Gastroesophageal sphincter (tissue), 4 donors: ENCODE data around the gene CDK7. TPM values are rescaled to one million over a fixed set of nuclear protein-coding genes. Genes with fewer than 3 reads are reported as not detected.

Experiments
- ATAC-seq: fragments of 150-250 bp; one replicate; pipeline ENCODE4 v1.9.1; 2016; ENCODE audit warnings: mild to moderate bottlenecking, moderate library complexity
- H3K27ac ChIP-seq, 4 donors: fragments of 200-600 bp; sonication (generic) in 3 of 4; 1 replicate in 3 of 4; 2 replicates in 1 of 4; pipeline ENCODE4 v1.5.1; 2016 to 2019
- H3K27me3 ChIP-seq: fragments of 200-600 bp; sonication (generic); one replicate; pipeline ENCODE4 v1.5.1; 2019
- H3K36me3 ChIP-seq, 2 donors: fragments of 200-600 bp; sonication (generic); one replicate each; pipeline ENCODE4 v1.5.1; 2019; ENCODE audit warnings: control low read depth in 1 of 2
- H3K4me1 ChIP-seq, 3 donors: fragments of 200-600 bp; sonication (generic); 1 replicate in 2 of 3; 2 replicates in 1 of 3; pipeline ENCODE4 v1.5.1; 2016 to 2019; ENCODE audit warnings: control low read depth in 2 of 3
- H3K4me3 ChIP-seq, 2 donors: fragments of 200-600 bp; sonication (generic); one replicate each; pipeline ENCODE4 v1.5.1; 2019; ENCODE audit warnings: mild to moderate bottlenecking in 1 of 2, moderate library complexity in 1 of 2
- H3K9me3 ChIP-seq, 3 donors: fragments of 200-600 bp; sonication (generic); one replicate each; pipeline ENCODE4 v1.5.1; 2017 to 2019; ENCODE audit warnings: control low read depth in 2 of 3
- EP300 ChIP-seq: sonication (generic); formaldehyde crosslinking; IDR thresholded peaks from one replicate; pipeline ENCODE4 v1.6.1; 2017; ENCODE audit warnings: antibody characterized with exemption, mild to moderate bottlenecking
- POLR2A ChIP-seq, 2 donors: fragments of 450-650 bp; IDR thresholded peaks; one replicate each; pipeline ENCODE4 v1.6.1; 2017; ENCODE audit warnings: antibody characterized with exemption in 2 of 2, mild to moderate bottlenecking in 2 of 2, moderate library complexity in 1 of 2
- POLR2AphosphoS5 ChIP-seq: sonication (generic); formaldehyde crosslinking; IDR thresholded peaks from one replicate; pipeline ENCODE4 v1.6.1; 2017; ENCODE audit warnings: antibody characterized with exemption
- WGBS, 2 donors: methylation state at CpG; one replicate each; pipeline ENCODE4 v1.1.5; 2018; ENCODE audit warnings: low coverage in 1 of 2; 5-methylcytosine and 5-hydroxymethylcytosine counted together
- total RNA-seq, 4 donors: library from RNA; depleted of rRNA; stranded (reverse); fragments of >200 nt; gene quantifications; one replicate each; pipeline ENCODE4 v1.1.0, GENCODE V29; 2016
- TF ChIP-seq, protein P1 (sequence below), 4 experiments: fragments of 200-600 bp in 2 of 4; fragments of 450-650 bp in 2 of 4; sonication (generic) in 1 of 4; IDR thresholded peaks; one replicate each; pipeline ENCODE4 v1.5.1; 2017 to 2019; ENCODE audit warnings: antibody characterized with exemption in 4 of 4, mild to moderate bottlenecking in 2 of 4, moderate library complexity in 2 of 4

The CDK7 gene
- total RNA-seq, 4 donors from 2014 or later: 14.7 to 26.3 (median 22.5) TPM

DNA sequence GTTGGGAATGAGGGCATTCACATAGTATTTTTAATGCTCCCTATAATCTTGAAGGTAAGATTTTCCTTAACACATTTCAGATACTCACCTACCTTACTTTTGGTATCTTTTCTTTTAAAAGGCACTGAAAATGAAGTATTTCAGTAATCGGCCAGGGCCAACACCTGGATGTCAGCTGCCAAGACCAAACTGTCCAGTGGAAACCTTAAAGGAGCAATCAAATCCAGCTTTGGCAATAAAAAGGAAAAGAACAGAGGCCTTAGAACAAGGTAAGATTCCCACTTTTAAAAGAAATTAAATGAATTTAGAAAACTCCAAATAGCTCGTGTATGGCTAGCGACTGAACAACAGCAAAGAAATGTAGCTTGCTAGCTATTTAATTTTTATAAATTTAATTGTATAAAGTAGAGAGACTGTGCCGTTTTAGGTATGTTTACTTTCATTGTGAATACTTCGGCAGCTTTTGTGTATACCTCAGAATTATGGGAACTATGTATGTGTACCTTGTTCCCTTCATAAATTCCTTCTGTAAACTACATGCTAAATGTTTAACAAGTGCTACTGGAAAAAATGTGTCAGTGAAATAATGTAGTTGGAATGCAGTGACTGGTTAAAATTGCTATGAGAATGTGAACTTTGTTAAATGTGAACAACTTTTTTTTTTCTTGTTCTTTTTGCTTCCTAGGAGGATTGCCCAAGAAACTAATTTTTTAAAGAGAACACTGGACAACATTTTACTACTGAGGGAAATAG, 41.9 kb downstream of the CDK7 start:
- no peaks in the 10 kb centered on the region for H3K9me3 ChIP-seq
- peak overlapping the region; percentile 45 to 70 (median 56) for H3K27ac ChIP-seq
- H3K36me3 ChIP-seq: peaks cover 0 to 93% of the 10 kb centered on the region in 2 donors
- TF ChIP-seq POLR2AphosphoS5 (peak; percentile 51), EP300 (no peak), POLR2A (IDR thresholded peaks at IDR 0.05) (no peak)
- TF ChIP-seq, protein P1, sequence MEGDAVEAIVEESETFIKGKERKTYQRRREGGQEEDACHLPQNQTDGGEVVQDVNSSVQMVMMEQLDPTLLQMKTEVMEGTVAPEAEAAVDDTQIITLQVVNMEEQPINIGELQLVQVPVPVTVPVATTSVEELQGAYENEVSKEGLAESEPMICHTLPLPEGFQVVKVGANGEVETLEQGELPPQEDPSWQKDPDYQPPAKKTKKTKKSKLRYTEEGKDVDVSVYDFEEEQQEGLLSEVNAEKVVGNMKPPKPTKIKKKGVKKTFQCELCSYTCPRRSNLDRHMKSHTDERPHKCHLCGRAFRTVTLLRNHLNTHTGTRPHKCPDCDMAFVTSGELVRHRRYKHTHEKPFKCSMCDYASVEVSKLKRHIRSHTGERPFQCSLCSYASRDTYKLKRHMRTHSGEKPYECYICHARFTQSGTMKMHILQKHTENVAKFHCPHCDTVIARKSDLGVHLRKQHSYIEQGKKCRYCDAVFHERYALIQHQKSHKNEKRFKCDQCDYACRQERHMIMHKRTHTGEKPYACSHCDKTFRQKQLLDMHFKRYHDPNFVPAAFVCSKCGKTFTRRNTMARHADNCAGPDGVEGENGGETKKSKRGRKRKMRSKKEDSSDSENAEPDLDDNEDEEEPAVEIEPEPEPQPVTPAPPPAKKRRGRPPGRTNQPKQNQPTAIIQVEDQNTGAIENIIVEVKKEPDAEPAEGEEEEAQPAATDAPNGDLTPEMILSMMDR (IDR thresholded peaks at IDR 0.05): no peak
- ATAC-seq: no peak
- WGBS, 2 donors: 39 to 54% methylated on average over 4 to 5 of the region's 5 CpGs
- peaks cover 0 to 6% (median 3%) of the 10 kb centered on the region in 3 donors for H3K4me1 ChIP-seq
- H3K4me3 ChIP-seq: no peak overlapping the region
- no peaks in the 10 kb centered on the region for H3K27me3 ChIP-seq

DNA sequence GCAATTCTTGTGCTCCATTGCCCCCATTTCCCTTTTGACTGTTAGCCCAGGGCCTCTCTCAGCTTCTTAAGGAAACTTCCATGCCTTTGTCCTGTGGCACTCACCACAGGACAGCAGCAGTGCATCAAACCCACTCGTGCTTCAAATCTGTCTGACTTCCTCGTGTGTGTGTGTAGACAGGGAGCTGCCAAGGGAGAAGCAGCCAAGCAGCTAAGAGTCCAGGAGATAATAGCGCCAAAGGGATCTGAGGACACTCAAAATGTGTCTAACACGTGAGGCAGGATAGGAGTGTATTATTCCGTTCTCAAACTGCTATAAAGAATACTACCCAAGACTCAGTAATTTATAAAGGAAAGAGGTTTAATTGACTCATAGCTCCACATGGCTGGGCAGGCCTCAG, 44.8 kb downstream of the CDK7 start:
- 83 to 94% methylated on average over 3 to 5 of the region's 5 CpGs for WGBS, 2 donors
- no peak for TF ChIP-seq POLR2A (IDR thresholded peaks at IDR 0.05)
- TF ChIP-seq, protein P1 (IDR thresholded peaks at IDR 0.05): no peak
- no peak for TF ChIP-seq EP300
- no peak for TF ChIP-seq POLR2AphosphoS5
- Histone ChIP-seq H3K27ac (no peak overlapping the region), H3K9me3 (no peaks in the 10 kb centered on the region), H3K4me1 (peaks cover 0 to 6% (median 3%) of the 10 kb centered on the region in 3 donors), H3K36me3 (peaks cover 0 to 93% of the 10 kb centered on the region in 2 donors), H3K4me3 (no peak overlapping the region), H3K27me3 (no peaks in the 10 kb centered on the region)
- no peak for ATAC-seq

DNA sequence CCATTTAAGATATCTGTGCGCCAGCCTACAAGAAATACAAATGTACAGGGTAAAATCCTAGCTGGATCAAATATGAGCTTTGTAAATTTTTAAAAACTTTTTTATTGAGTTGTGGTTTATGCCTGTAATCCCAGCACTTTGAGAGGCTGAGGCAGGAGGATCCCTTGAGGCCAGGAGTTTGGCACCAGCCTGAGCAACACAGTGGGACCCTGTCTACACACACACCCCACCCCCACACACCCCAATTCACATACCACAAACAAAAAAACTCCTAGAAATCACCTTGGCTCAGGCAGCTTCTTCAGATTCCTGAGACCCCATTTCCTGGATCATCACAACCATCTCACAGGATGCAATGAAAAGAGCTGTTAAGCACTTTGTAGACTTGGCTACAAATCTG, 46.4 kb downstream of the CDK7 start:
- H3K4me1 ChIP-seq: peaks cover 0 to 6% (median 3%) of the 10 kb centered on the region in 3 donors
- ATAC-seq: no peak
- H3K27ac ChIP-seq: no peak overlapping the region
- 100% methylated on average over 1 of the region's 1 CpG; no CpG with 5 or more reads in 1 of the 2 donors for WGBS, 2 donors
- H3K27me3 ChIP-seq: no peaks in the 10 kb centered on the region
- TF ChIP-seq POLR2AphosphoS5 (no peak), EP300 (no peak), POLR2A (IDR thresholded peaks at IDR 0.05) (no peak)
- TF ChIP-seq, protein P1 (IDR thresholded peaks at IDR 0.05): no peak
- H3K9me3 ChIP-seq: no peaks in the 10 kb centered on the region
- no peak overlapping the region for H3K4me3 ChIP-seq
- peaks cover 0 to 91% of the 10 kb centered on the region in 2 donors for H3K36me3 ChIP-seq

DNA sequence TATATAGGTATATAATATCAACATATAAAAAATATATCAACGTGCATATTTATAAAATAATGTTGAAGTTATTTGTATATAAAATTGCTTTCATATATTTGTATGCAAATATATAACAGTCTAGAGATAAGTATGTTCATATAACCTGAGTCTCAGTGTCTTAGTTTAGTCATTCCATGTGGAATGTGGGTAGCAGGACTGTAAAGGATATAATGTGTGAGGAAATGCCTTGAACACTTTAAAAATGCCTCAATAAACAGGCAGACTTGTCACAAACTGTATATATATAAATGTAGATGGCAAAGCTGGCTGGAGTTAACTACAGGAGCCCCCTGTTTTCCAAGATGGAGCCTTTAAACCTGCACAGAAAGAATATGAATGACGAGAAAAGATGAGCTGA, 49.5 kb downstream of the CDK7 start:
- Histone ChIP-seq H3K27me3 (no peaks in the 10 kb centered on the region), H3K4me1 (no peaks in the 10 kb centered on the region), H3K4me3 (no peak overlapping the region), H3K27ac (no peak overlapping the region), H3K9me3 (no peaks in the 10 kb centered on the region), H3K36me3 (peaks cover 0 to 62% of the 10 kb centered on the region in 2 donors)
- ATAC-seq: no peak
- TF ChIP-seq POLR2A (IDR thresholded peaks at IDR 0.05): no peak
- TF ChIP-seq EP300: no peak
- TF ChIP-seq POLR2AphosphoS5: no peak
- TF ChIP-seq, protein P1 (IDR thresholded peaks at IDR 0.05): no peak
- 88 to 93% methylated on average over 2 of the region's 2 CpGs for WGBS, 2 donors
